Neural cell (in vitro differentiated cells): ENCODE data around the gene ME1. TPM values are rescaled to one million over a fixed set of nuclear protein-coding genes. Genes with fewer than 3 reads are reported as not detected.

Experiments
- H2AFZ ChIP-seq: fragments of 200-600, 300-800 bp; sonication (generic), shearing (Covaris generic); 2 replicates; pipeline ENCODE4 v1.6.0; 2014; ENCODE audit warnings: low read depth, mild to moderate bottlenecking, antibody characterized with exemption, low read length, moderate library complexity
- H3F3A ChIP-seq: fragments of 200-600 bp; shearing (Covaris generic); 2 replicates; pipeline ENCODE4 v1.6.1; 2016; ENCODE audit warnings: mild to moderate bottlenecking, moderate library complexity, mixed read lengths, antibody characterized with exemption, low read length; ENCODE audit not compliant: insufficient read depth, poor library complexity, severe bottlenecking
- H3K27ac ChIP-seq: fragments of 200-600, 300-800 bp; sonication (generic), shearing (Covaris generic); 2 replicates; pipeline ENCODE4 v1.5.1; 2014; ENCODE audit warnings: mild to moderate bottlenecking, low read length, moderate library complexity
- H3K27me3 ChIP-seq: fragments of 300-800, 200-600 bp; sonication (generic), shearing (Covaris generic); 2 replicates; pipeline ENCODE4 v1.6.0; 2014; ENCODE audit warnings: mild to moderate bottlenecking, low read depth, low read length, moderate library complexity; ENCODE audit not compliant: insufficient read depth
- H3K36me3 ChIP-seq: fragments of 300-800, 200-600 bp; sonication (generic), shearing (Covaris generic); 2 replicates; pipeline ENCODE4 v1.5.1; 2014; ENCODE audit warnings: mild to moderate bottlenecking, antibody characterized with exemption, low read length, moderate library complexity; ENCODE audit not compliant: insufficient read depth
- H3K4me2 ChIP-seq: fragments of 300-800, 200-600 bp; sonication (generic), shearing (Covaris generic); 2 replicates; pipeline ENCODE4 v1.6.0; 2014; ENCODE audit warnings: mild to moderate bottlenecking, low read length
- H3K4me3 ChIP-seq: fragments of 300-800, 200-600 bp; sonication (generic), shearing (Covaris generic); 2 replicates; pipeline ENCODE4 v1.5.1; 2014; ENCODE audit warnings: mild to moderate bottlenecking, low read length, moderate library complexity
- H3K79me2 ChIP-seq: fragments of 200-600 bp; shearing (Covaris generic); replicated peaks from 2 replicates; pipeline ENCODE4 v1.6.0; 2014; ENCODE audit warnings: mild to moderate bottlenecking, low read length, moderate library complexity; ENCODE audit not compliant: insufficient read depth
- H3K9ac ChIP-seq: fragments of 300-800, 200-600 bp; sonication (generic), shearing (Covaris generic); 2 replicates; pipeline ENCODE4 v1.6.1; 2016; ENCODE audit warnings: mild to moderate bottlenecking, low read length, mixed read lengths
- H3K9me2 ChIP-seq: fragments of 200-600 bp; shearing (Covaris generic); 2 replicates; pipeline ENCODE4 v1.6.1; 2016; ENCODE audit warnings: mild to moderate bottlenecking, low read length, mixed read lengths; ENCODE audit not compliant: insufficient read depth
- H3K9me3 ChIP-seq: fragments of 200-600, 300-800 bp; sonication (generic), shearing (Covaris generic); 2 replicates; pipeline ENCODE4 v1.6.1; 2016; ENCODE audit warnings: mild to moderate bottlenecking, mixed run types, low read length, moderate library complexity, mixed read lengths
- H4K20me1 ChIP-seq: fragments of 200-600 bp; shearing (Covaris generic); 2 replicates; pipeline ENCODE4 v1.6.1; 2016; ENCODE audit warnings: mild to moderate bottlenecking, mixed run types; ENCODE audit not compliant: insufficient read depth
- EP300 ChIP-seq: fragments of 450-650 bp; conservative IDR thresholded peaks from 2 replicates; pipeline ENCODE4 v1.6.1; 2014; ENCODE audit warnings: antibody characterized with exemption, mild to moderate bottlenecking, moderate library complexity; ENCODE audit not compliant: poor library complexity, severe bottlenecking
- EZH2 ChIP-seq: fragments of 200-600, 300-800 bp; shearing (Covaris generic), sonication (generic); IDR thresholded peaks from 2 replicates; pipeline ENCODE4 v1.6.1; 2014; ENCODE audit warnings: antibody characterized with exemption, low read length, borderline replicate concordance, mild to moderate bottlenecking; ENCODE audit not compliant: insufficient read depth, poor library complexity, severe bottlenecking
- MXI1 ChIP-seq: fragments of 450-650 bp; conservative IDR thresholded peaks from 2 replicates; pipeline ENCODE4 v1.6.1; 2014; ENCODE audit warnings: antibody characterized with exemption, mild to moderate bottlenecking; ENCODE audit not compliant: poor library complexity, severe bottlenecking
- POLR2AphosphoS5 ChIP-seq: IDR thresholded peaks from 2 replicates; pipeline ENCODE4 v1.6.1; 2012
- RAD21 ChIP-seq: fragments of 450-650 bp; conservative IDR thresholded peaks from 2 replicates; pipeline ENCODE4 v1.6.1; 2014; ENCODE audit warnings: antibody characterized with exemption, mild to moderate bottlenecking, moderate library complexity
- REST ChIP-seq: IDR thresholded peaks from 2 replicates; pipeline ENCODE4 v1.6.1; 2012; ENCODE audit warnings: borderline replicate concordance
- SMC3 ChIP-seq: fragments of 450-650 bp; conservative IDR thresholded peaks from 2 replicates; pipeline ENCODE4 v1.6.1; 2014; ENCODE audit warnings: antibody characterized with exemption, mild to moderate bottlenecking, moderate library complexity; ENCODE audit not compliant: poor library complexity
- TAF1 ChIP-seq: IDR thresholded peaks from 2 replicates; pipeline ENCODE4 v1.6.1; 2012; ENCODE audit warnings: low read depth
- polyA plus RNA-seq: library from polyadenylated mRNA; depleted of rRNA; stranded (reverse); fragments of >200 nt; gene quantifications from 2 replicates; pipeline ENCODE4 v1.2.3, GENCODE V29; 2014
- TF ChIP-seq, protein P1 (sequence below): fragments of 450-650 bp; IDR thresholded peaks from 2 replicates; pipeline ENCODE4 v1.5.1; 2014; ENCODE audit warnings: antibody characterized with exemption, mild to moderate bottlenecking, moderate library complexity; ENCODE audit not compliant: poor library complexity, severe bottlenecking

The ME1 gene
- polyA plus RNA-seq, 1 donor from 2014 or later, result 0.09 TPM

GRCh38 chr6:83273596-83273995 is 157.3 kb downstream of the ME1 start:
- H3K9ac ChIP-seq, result no peak overlapping the region

DNA sequence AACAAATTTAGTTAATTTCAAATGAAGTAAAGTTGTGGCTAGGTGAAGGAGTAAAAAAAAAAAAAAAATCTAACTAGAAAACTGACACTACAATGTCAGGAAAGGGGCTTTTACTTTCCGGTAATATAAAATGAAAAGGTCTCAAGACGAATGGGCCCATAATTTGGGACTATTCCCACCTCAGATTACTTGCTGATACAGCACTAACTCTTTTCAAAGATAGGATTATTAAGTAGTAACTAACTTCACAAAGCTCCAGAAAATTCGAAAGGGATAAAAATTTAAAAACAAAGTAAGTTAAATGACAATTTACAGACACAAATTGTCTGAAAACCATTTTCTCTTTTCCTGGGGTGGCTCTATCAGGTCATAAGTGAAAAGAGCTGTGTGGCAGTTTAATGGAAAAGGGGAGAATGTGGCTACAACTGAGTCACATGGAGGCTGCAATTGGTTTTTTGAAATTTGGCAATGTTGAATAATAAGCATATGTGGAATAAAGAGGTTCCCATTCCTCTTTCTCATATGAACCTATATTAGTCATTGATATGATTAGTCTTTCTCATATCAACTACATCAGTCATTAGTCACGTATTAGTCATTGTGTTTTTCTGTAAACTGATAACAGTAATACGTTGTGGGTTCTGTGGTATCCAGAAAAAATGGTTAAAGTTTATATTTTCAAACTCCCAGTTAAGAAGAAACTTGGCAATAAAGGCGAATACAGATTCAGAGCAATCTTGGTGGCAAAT is 159.7 kb downstream of the ME1 start:
- Histone ChIP-seq H3K4me3 (no peak overlapping the region), H3K4me2 (no peak overlapping the region), H4K20me1 (no peaks in the 10 kb centered on the region), H3K9me3 (no peaks in the 10 kb centered on the region), H3K36me3 (no peaks in the 10 kb centered on the region), H3K27ac (no peak overlapping the region), H3K79me2 (no peaks in the 10 kb centered on the region), H3F3A (no peaks in the 10 kb centered on the region), H3K9ac (no peak overlapping the region), H3K9me2 (no peaks in the 10 kb centered on the region), H2AFZ (no peak overlapping the region), H3K27me3 (no peaks in the 10 kb centered on the region)
- TF ChIP-seq REST, result no peak
- TF ChIP-seq, protein P1, sequence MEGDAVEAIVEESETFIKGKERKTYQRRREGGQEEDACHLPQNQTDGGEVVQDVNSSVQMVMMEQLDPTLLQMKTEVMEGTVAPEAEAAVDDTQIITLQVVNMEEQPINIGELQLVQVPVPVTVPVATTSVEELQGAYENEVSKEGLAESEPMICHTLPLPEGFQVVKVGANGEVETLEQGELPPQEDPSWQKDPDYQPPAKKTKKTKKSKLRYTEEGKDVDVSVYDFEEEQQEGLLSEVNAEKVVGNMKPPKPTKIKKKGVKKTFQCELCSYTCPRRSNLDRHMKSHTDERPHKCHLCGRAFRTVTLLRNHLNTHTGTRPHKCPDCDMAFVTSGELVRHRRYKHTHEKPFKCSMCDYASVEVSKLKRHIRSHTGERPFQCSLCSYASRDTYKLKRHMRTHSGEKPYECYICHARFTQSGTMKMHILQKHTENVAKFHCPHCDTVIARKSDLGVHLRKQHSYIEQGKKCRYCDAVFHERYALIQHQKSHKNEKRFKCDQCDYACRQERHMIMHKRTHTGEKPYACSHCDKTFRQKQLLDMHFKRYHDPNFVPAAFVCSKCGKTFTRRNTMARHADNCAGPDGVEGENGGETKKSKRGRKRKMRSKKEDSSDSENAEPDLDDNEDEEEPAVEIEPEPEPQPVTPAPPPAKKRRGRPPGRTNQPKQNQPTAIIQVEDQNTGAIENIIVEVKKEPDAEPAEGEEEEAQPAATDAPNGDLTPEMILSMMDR, result no peak
- no peak for TF ChIP-seq EP300
- no peak for TF ChIP-seq POLR2AphosphoS5
- no peak for TF ChIP-seq EZH2
- TF ChIP-seq MXI1, result no peak

More at GRCh38 chr6:83273596-83273995, 157.3 kb downstream of the ME1 start:
- Histone ChIP-seq H3K79me2 (no peaks in the 10 kb centered on the region), H3K9me2 (no peaks in the 10 kb centered on the region), H3K27me3 (no peaks in the 10 kb centered on the region), H3K4me2 (no peak overlapping the region), H3K36me3 (no peaks in the 10 kb centered on the region), H3F3A (no peaks in the 10 kb centered on the region), H3K27ac (no peak overlapping the region), H3K9me3 (no peaks in the 10 kb centered on the region), H2AFZ (no peak overlapping the region), H4K20me1 (no peaks in the 10 kb centered on the region), H3K4me3 (no peak overlapping the region)
- TF ChIP-seq REST, result no peak
- TF ChIP-seq EP300, result no peak
- no peak for TF ChIP-seq TAF1
- TF ChIP-seq, protein P1, result no peak
- TF ChIP-seq EZH2, result no peak
- TF ChIP-seq MXI1, result no peak
- TF ChIP-seq SMC3, result no peak
- TF ChIP-seq POLR2AphosphoS5, result no peak
- TF ChIP-seq RAD21, result no peak
